ENCODE results near the gene CCDC148. TPM values are rescaled to one million over a fixed set of nuclear protein-coding genes. Genes with fewer than 3 reads are reported as not detected.

CCDC148 gene
- total RNA-seq, 1 donor from 2014 or later: 1.0 TPM

- DNase-seq (ENCODE audit: low read depth): no peak
- no peaks in the 10 kb centered on the region for H3K27me3 ChIP-seq (ENCODE audit: control insufficient read depth, insufficient read depth, low read length)
- H3K36me3 ChIP-seq (ENCODE audit: control insufficient read depth, insufficient read depth, low read length): no peaks in the 10 kb centered on the region
- H3K4me3 ChIP-seq (ENCODE audit: low read depth, low read length): no peak overlapping the region
- TF ChIP-seq CTCF (IDR thresholded peaks at IDR 0.05; ENCODE audit: insufficient read depth, low read length, poor library complexity, severe bottlenecking): no peak
These were observed 329.2 kb downstream of the CCDC148 start for GRCh38 chr2:158127380-158127804.

- no peak for DNase-seq (ENCODE audit: low read depth)
- no peak overlapping the region for H3K4me3 ChIP-seq (ENCODE audit: low read depth, low read length)
- no peaks in the 10 kb centered on the region for H3K27me3 ChIP-seq (ENCODE audit: control insufficient read depth, insufficient read depth, low read length)
- H3K36me3 ChIP-seq (ENCODE audit: control insufficient read depth, insufficient read depth, low read length): no peaks in the 10 kb centered on the region
- TF ChIP-seq CTCF (IDR thresholded peaks at IDR 0.05; ENCODE audit: insufficient read depth, low read length, poor library complexity, severe bottlenecking): no peak
These were observed 330.6 kb downstream of the CCDC148 start for GRCh38 chr2:158125756-158126498.

GRCh38 chr2:158124896-158125295 lies 331.7 kb downstream of the CCDC148 start:
- no peaks in the 10 kb centered on the region for H3K27me3 ChIP-seq (ENCODE audit: control insufficient read depth, insufficient read depth, low read length)
- no peak for DNase-seq (ENCODE audit: low read depth)
- H3K36me3 ChIP-seq (ENCODE audit: control insufficient read depth, insufficient read depth, low read length): no peaks in the 10 kb centered on the region
- TF ChIP-seq CTCF (IDR thresholded peaks at IDR 0.05; ENCODE audit: insufficient read depth, low read length, poor library complexity, severe bottlenecking): no peak
- no peak overlapping the region for H3K4me3 ChIP-seq (ENCODE audit: low read depth, low read length)

Other genes with a start within 250 kb of the CCDC148 start
- gene PKP4, start 199 bp upstream of the CCDC148 start, total RNA-seq: 29.4 and 30.5 TPM in 2 replicates

Measured in kidney epithelial cell (primary cell).